ENCODE measurements around the gene LSM4.

DNA sequence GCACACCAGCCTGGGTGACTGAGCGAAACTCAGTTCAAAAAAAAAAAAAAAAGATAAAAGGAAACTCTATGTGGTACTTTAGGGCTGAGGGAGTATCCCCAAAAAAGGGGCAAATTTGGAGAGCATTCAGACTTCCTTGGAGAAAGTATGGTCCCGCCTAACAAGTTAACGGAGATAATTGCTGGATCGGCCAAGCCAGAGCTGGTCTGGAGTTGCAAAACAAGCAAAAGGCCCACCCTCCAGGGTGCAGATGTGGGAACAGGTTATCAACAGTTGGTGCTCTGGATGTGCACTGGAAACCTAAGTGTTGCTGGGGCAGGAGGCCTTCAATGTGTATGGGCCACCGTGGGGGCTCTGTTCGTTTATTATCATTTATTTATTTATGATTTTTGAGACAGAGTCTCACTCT, 51.4 kb downstream of the LSM4 start:
- TF ChIP-seq KLF16 (tag by site-specific recombination; IDR thresholded peaks at IDR 0.05) (no peak), YY1 (tag by site-specific recombination; IDR thresholded peaks at IDR 0.05) (no peak)
